Left ventricle myocardium inferior (tissue), 1 donor: ENCODE data around the gene TSR3. TPM values are rescaled to one million over a fixed set of nuclear protein-coding genes. Genes with fewer than 3 reads are reported as not detected.
A peak's percentile ranks its signal among the peaks of the same experiment; 100 is the strongest.

Experiments
- DNase-seq: peaks from one replicate; pipeline ENCODE4 v3.0.0-alpha.2; 2020
- H3K27ac ChIP-seq: fragments of 200-600 bp; replicated peaks from 2 replicates; pipeline ENCODE4 v1.8.0; 2021
- H3K27me3 ChIP-seq: fragments of 200-600 bp; 2 replicates; pipeline ENCODE4 v1.8.0; 2021; ENCODE audit warnings: low read depth
- H3K36me3 ChIP-seq: fragments of 200-600 bp; 2 replicates; pipeline ENCODE4 v1.8.0; 2021
- H3K4me1 ChIP-seq: fragments of 200-600 bp; 2 replicates; pipeline ENCODE4 v1.8.0; 2021
- H3K4me3 ChIP-seq: fragments of 200-600 bp; 2 replicates; pipeline ENCODE4 v1.8.0; 2021; ENCODE audit warnings: mild to moderate bottlenecking, moderate library complexity
- H3K9me3 ChIP-seq: fragments of 200-600 bp; replicated peaks from 2 replicates; pipeline ENCODE4 v1.8.0; 2021
- CTCF ChIP-seq: fragments of 200-600 bp; IDR thresholded peaks from 2 replicates; pipeline ENCODE4 v1.8.0; 2021; ENCODE audit warnings: antibody characterized with exemption, mild to moderate bottlenecking, borderline replicate concordance
- intact Hi-C: fragments of 100-400 bp; cut with micrococcal nuclease; formaldehyde crosslinking; loops from one replicate; pipeline ENCODE4 v1.11.0; 2022
- total RNA-seq: library from RNA; stranded (reverse); fragmentation: NEBNext Ultra II Directional; extraction: Animal tissue kit (Norgen Biotek cat#: 25700); gene quantifications from one replicate; pipeline ENCODE4 v1.2.1, GENCODE V29; 2021
- donor health status: DM: no; HTN: yes; CAD: no; lungs with severe emphysema.

The TSR3 gene
- total RNA-seq, 1 donor from 2014 or later, result 54.9 TPM

GRCh38 chr16:1312467-1312816, 39.2 kb downstream of the TSR3 start:
- Histone ChIP-seq H3K4me3 (peak overlapping the region; percentile 95), H3K27me3 (no peaks in the 10 kb centered on the region), H3K9me3 (no peaks in the 10 kb centered on the region), H3K36me3 (peaks cover 39% of the 10 kb centered on the region), H3K4me1 (peaks cover 55% of the 10 kb centered on the region), H3K27ac (peak overlapping the region; percentile 100)
- DNase-seq, result no peak
- intact Hi-C loops, result no loop called here
- TF ChIP-seq CTCF, result no peak

- intact Hi-C loops, result no loop called here
- H3K27ac ChIP-seq, result peak overlapping the region; percentile 100
Measured at GRCh38 chr16:1311738-1312466, 39.8 kb downstream of the TSR3 start.

GRCh38 chr16:1311212-1311737, 40.4 kb downstream of the TSR3 start:
- H3K27me3 ChIP-seq, result no peaks in the 10 kb centered on the region
- no peaks in the 10 kb centered on the region for H3K9me3 ChIP-seq
- H3K27ac ChIP-seq, result peak overlapping the region; percentile 100
- TF ChIP-seq CTCF, result no peak
- peaks cover 27% of the 10 kb centered on the region for H3K36me3 ChIP-seq
- H3K4me1 ChIP-seq, result peaks cover 55% of the 10 kb centered on the region
- peak overlapping the region; percentile 95 for H3K4me3 ChIP-seq
- intact Hi-C loops, result no loop called here
- DNase-seq, result no peak

More at GRCh38 chr16:1311738-1312466, 39.8 kb downstream of the TSR3 start:
- no peak for TF ChIP-seq CTCF
- peaks cover 34% of the 10 kb centered on the region for H3K36me3 ChIP-seq
- peak overlapping the region; percentile 95 for H3K4me3 ChIP-seq
- H3K4me1 ChIP-seq, result peaks cover 55% of the 10 kb centered on the region
- H3K9me3 ChIP-seq, result no peaks in the 10 kb centered on the region
- peak; percentile 54 for DNase-seq
- no peaks in the 10 kb centered on the region for H3K27me3 ChIP-seq

GRCh38 chr16:1310832-1311200, 40.9 kb downstream of the TSR3 start:
- DNase-seq, result no peak
- Histone ChIP-seq H3K9me3 (no peaks in the 10 kb centered on the region), H3K36me3 (peaks cover 23% of the 10 kb centered on the region), H3K4me1 (peaks cover 55% of the 10 kb centered on the region), H3K4me3 (peak overlapping the region; percentile 95), H3K27ac (peak overlapping the region; percentile 100), H3K27me3 (no peaks in the 10 kb centered on the region)
- TF ChIP-seq CTCF, result no peak
- intact Hi-C loops, result no loop called here

DNA sequence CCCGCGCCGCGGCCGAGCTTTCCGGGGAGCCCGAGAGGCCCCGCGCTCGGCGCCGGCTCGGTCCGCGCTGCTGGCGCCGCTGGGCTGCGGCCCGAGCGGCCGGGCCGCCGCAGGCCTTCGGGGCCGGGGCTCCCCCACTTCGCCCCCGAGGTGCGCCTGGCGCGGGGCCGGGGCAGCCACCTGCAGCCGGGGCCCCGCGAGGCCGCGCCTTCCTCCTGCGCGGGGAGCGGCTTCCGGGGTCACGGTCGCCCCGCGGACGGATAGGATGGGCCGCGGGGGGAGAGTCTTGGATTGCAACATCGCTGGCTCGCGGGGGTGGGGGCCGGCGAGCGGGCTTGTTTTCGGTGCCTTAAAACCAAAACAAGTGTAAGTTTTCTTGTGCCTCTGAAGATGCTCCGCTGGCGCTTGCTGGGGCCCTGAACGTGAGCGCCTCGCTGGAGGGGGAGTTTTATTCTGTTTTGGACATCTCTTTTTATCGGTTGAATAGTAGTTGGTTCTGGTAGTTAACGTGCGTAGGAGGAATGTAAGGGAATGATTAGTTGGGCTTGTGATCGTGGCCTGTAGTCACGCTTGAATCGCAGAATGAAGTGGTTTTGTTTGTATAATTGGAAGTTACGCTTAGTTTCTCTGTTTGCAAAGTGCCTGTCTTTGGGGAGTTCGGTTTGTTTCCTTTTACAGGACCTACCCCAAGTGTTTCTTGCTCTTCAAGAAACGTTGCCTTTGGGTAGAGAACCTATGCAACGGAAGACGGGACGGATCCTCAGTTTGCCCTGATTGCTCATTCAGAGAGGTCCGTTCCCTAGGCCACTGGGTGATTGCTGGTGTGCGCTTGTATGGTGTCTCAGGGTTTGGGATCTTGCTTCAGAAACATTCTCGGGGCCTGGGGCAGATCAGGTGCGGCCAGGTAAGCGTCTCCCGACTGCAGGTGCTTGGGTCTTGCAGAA, 41.5 kb downstream of the TSR3 start:
- Histone ChIP-seq H3K27me3 (no peaks in the 10 kb centered on the region), H3K27ac (peak overlapping the region; percentile 100), H3K4me1 (peaks cover 55% of the 10 kb centered on the region), H3K9me3 (no peaks in the 10 kb centered on the region), H3K36me3 (peaks cover 16% of the 10 kb centered on the region), H3K4me3 (peak overlapping the region; percentile 95)
- intact Hi-C loops, result no loop called here
- peak; percentile 59 for DNase-seq
- no peak for TF ChIP-seq CTCF
